ENCODE results near the gene SHC2. TPM values are rescaled to one million over a fixed set of nuclear protein-coding genes. Genes with fewer than 3 reads are reported as not detected.

The SHC2 gene
- total and polyA plus RNA-seq, 2 of the 13 experiments (the other 11 are each of a cell fraction or from before 2014, with no cell fraction given): 9.0 to 18.3 TPM

DNA sequence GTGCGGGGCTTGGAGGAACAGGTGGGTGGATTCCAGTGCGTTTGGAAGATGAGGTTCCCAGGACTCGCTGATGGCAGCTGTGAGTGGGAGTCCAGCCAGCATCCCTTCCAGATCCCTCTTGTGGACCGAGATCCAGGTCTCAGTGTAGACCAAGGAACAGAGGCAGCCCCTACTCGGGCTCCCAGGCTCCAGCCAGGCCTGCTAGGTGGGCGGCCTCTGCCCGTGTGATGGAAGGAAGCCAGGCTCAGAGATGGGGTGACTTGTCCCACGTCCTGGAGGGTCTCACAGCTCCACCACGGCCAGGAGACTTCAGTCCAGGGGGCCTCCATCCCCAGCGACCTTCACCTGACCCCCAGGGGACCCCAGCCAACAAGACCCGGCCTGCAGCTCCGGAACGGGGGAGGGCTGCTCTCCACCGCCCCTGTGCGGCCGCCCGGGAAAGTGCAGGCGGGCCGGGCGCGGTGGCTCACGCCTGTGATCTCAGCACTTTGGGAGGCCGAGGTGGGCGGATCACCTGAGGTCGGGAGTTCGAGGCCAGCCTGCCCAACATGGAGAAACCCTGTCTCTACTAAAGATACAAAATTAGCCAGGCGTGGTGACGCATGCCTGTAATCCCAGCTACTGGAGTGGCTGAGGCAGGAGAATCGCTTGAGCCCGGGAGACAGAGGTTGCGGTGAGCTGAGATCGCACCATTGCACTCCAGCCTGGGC, 34.7 kb upstream of the SHC2 start:
- Histone ChIP-seq H3K4me1 (ENCODE audit: insufficient read depth, low read length) (peaks cover 52% of the 10 kb centered on the region), H3K36me3 (replicated peaks in 1 of 2; ENCODE audit: control insufficient read depth in 1 of 2, insufficient read depth in 2 of 2, low read length in 2 of 2) (no peaks in the 10 kb centered on the region), H3K9me3 (ENCODE audit: low read length) (no peaks in the 10 kb centered on the region), H3K27ac (ENCODE audit: extremely low read length, insufficient read depth, low read length) (no peak overlapping the region), H4K20me1 (ENCODE audit: insufficient read depth, low read length) (no peaks in the 10 kb centered on the region), H3K79me2 (ENCODE audit: insufficient read depth, low read length) (no peaks in the 10 kb centered on the region), H2AFZ (ENCODE audit: low read length) (no peak overlapping the region), H3K4me3 (replicated peaks in 1 of 3; ENCODE audit: insufficient read depth in 1 of 3, low read depth in 2 of 3, low read length in 3 of 3) (peak overlapping the region in 1 of 3 experiments; percentile 46; a peak in 1 of 6 replicates), H3K4me2 (ENCODE audit: low read depth, low read length) (peak overlapping the region; percentile 55; the same call in 1 of the 2 replicates), H3K9ac (ENCODE audit: insufficient read depth, low read depth, low read length) (no peak overlapping the region), H3K27me3 (ENCODE audit: control insufficient read depth in 1 of 2, insufficient read depth in 2 of 2, low read length in 2 of 2) (peaks cover 0 to 4% of the 10 kb centered on the region in 2 experiments; a peak in 2 of 5 replicates)
- CTCF ChIA-PET (ENCODE audit: low intra/inter-chr PET ratio, low total read pairs): interaction anchor here (0.6 to 1.5 kb wide), 4 partner anchors 11 to 15 kb away, joined by 3 to 5 read pairs (median 4); partner anchors contain the start of gene TPGS1
- in situ Hi-C loops (cut with HindIII; ENCODE audit: extremely low pct_ligation_motif_present, low pct_unique_long_range_greater_than_20kb) (no loop called here), intact Hi-C loops (cut with micrococcal nuclease; ENCODE audit: unreplicated experiment) (no loop called here)
- WGBS (ENCODE audit: low lambda C conversion rate): 36% methylated on average over 11 of the region's 32 CpGs
- no TSS peak for BruUV-seq (replicated peaks)
- POLR2A ChIA-PET: interaction anchor here (2.6 kb wide), 1 partner anchor 11 kb away, joined by 23 read pairs; no protein-coding TSS in a partner anchor
- FAIRE-seq (peak; percentile 12), ATAC-seq (peak; percentile 17), DNase-seq (ENCODE audit: low spot score) (no peak)
- peak; percentile 79 for TF ChIP-seq RXRA (CRISPR knock-in tag; IDR thresholded peaks at IDR 0.05)
- TF ChIP-seq, protein P1, sequence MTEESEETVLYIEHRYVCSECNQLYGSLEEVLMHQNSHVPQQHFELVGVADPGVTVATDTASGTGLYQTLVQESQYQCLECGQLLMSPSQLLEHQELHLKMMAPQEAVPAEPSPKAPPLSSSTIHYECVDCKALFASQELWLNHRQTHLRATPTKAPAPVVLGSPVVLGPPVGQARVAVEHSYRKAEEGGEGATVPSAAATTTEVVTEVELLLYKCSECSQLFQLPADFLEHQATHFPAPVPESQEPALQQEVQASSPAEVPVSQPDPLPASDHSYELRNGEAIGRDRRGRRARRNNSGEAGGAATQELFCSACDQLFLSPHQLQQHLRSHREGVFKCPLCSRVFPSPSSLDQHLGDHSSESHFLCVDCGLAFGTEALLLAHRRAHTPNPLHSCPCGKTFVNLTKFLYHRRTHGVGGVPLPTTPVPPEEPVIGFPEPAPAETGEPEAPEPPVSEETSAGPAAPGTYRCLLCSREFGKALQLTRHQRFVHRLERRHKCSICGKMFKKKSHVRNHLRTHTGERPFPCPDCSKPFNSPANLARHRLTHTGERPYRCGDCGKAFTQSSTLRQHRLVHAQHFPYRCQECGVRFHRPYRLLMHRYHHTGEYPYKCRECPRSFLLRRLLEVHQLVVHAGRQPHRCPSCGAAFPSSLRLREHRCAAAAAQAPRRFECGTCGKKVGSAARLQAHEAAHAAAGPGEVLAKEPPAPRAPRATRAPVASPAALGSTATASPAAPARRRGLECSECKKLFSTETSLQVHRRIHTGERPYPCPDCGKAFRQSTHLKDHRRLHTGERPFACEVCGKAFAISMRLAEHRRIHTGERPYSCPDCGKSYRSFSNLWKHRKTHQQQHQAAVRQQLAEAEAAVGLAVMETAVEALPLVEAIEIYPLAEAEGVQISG (CRISPR knock-in tag; IDR thresholded peaks at IDR 0.05): peak; percentile 27; the same call in 1 of the 2 replicates
- TF ChIP-seq, protein P2, sequence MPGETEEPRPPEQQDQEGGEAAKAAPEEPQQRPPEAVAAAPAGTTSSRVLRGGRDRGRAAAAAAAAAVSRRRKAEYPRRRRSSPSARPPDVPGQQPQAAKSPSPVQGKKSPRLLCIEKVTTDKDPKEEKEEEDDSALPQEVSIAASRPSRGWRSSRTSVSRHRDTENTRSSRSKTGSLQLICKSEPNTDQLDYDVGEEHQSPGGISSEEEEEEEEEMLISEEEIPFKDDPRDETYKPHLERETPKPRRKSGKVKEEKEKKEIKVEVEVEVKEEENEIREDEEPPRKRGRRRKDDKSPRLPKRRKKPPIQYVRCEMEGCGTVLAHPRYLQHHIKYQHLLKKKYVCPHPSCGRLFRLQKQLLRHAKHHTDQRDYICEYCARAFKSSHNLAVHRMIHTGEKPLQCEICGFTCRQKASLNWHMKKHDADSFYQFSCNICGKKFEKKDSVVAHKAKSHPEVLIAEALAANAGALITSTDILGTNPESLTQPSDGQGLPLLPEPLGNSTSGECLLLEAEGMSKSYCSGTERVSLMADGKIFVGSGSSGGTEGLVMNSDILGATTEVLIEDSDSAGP (CRISPR knock-in tag; IDR thresholded peaks at IDR 0.05; ENCODE audit: borderline replicate concordance): peak; percentile 60; the same call in 1 of the 2 replicates
- no peak for TF ChIP-seq CREM (IDR thresholded peaks at IDR 0.05)
- no peak for TF ChIP-seq CREM (CRISPR knock-in tag; IDR thresholded peaks at IDR 0.05)
- 0 out of 2 replicates have a peak, but pooled peaks have one; percentile 31 for TF ChIP-seq SP5 (CRISPR knock-in tag; IDR thresholded peaks at IDR 0.05; ENCODE audit: borderline replicate concordance, low read depth)
- no peak; the same call in 1 of the 2 replicates for TF ChIP-seq ERF (CRISPR knock-in tag; IDR thresholded peaks at IDR 0.05)
- TF ChIP-seq, protein P3, sequence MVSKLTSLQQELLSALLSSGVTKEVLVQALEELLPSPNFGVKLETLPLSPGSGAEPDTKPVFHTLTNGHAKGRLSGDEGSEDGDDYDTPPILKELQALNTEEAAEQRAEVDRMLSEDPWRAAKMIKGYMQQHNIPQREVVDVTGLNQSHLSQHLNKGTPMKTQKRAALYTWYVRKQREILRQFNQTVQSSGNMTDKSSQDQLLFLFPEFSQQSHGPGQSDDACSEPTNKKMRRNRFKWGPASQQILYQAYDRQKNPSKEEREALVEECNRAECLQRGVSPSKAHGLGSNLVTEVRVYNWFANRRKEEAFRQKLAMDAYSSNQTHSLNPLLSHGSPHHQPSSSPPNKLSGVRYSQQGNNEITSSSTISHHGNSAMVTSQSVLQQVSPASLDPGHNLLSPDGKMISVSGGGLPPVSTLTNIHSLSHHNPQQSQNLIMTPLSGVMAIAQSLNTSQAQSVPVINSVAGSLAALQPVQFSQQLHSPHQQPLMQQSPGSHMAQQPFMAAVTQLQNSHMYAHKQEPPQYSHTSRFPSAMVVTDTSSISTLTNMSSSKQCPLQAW (CRISPR knock-in tag; IDR thresholded peaks at IDR 0.05): peak; percentile 81
- peak; percentile 43; the same call in 1 of the 2 replicates for TF ChIP-seq THAP11 (CRISPR knock-in tag; IDR thresholded peaks at IDR 0.05)
- peak; percentile 97 for TF ChIP-seq ADNP (CRISPR knock-in tag; IDR thresholded peaks at IDR 0.05)
- TF ChIP-seq AGO1 (IDR thresholded peaks at IDR 0.05; ENCODE audit: low read depth, low read length, poor library complexity, severe bottlenecking): peak; percentile 33
- no peak for TF ChIP-seq GFI1 (CRISPR knock-in tag; IDR thresholded peaks at IDR 0.05; ENCODE audit: borderline replicate concordance)
- TF ChIP-seq, protein P4, sequence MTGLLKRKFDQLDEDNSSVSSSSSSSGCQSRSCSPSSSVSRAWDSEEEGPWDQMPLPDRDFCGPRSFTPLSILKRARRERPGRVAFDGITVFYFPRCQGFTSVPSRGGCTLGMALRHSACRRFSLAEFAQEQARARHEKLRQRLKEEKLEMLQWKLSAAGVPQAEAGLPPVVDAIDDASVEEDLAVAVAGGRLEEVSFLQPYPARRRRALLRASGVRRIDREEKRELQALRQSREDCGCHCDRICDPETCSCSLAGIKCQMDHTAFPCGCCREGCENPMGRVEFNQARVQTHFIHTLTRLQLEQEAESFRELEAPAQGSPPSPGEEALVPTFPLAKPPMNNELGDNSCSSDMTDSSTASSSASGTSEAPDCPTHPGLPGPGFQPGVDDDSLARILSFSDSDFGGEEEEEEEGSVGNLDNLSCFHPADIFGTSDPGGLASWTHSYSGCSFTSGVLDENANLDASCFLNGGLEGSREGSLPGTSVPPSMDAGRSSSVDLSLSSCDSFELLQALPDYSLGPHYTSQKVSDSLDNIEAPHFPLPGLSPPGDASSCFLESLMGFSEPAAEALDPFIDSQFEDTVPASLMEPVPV (CRISPR knock-in tag; IDR thresholded peaks at IDR 0.05): no peak
- TF ChIP-seq GABPA (IDR thresholded peaks at IDR 0.05; ENCODE audit: low read depth, low read length): no peak
- no peak for TF ChIP-seq GABPA (CRISPR knock-in tag; IDR thresholded peaks at IDR 0.05; ENCODE audit: low read depth)
- peak; percentile 54; the same call in 1 of the 2 replicates for TF ChIP-seq ZBTB7A (CRISPR knock-in tag; IDR thresholded peaks at IDR 0.05)
